Pancreas (tissue), 10 donors: Measurements from ENCODE around the gene HLCS. TPM values are rescaled to one million over a fixed set of nuclear protein-coding genes. Genes with fewer than 3 reads are reported as not detected.

Experiments
- ATAC-seq, 4 donors: fragments of 200-7000 bp; cut with Tn5 transposase; one replicate each; pipeline versions ENCODE4 v1.8.0 to v1.9.1; 2020; ENCODE audit warnings: mild to moderate bottlenecking in 4 of 4, moderate library complexity in 4 of 4
- DNase-seq, 6 donors: peaks; one replicate each; pipeline ENCODE4 v3.0.0-alpha.2; 2020
- FAIRE-seq: peaks from 2 replicates; lab custom pipeline; 2012; peaks lifted over from hg19 to GRCh38; lab: Jason Lieb, UNC
- H3K27ac ChIP-seq, 4 donors: fragments of 200-600 bp; sonication (generic); 1 replicate in 3 of 4; 2 replicates in 1 of 4; pipeline versions ENCODE4 v1.5.0 to v1.8.0; 2020
- H3K27me3 ChIP-seq, 4 donors: fragments of 200-600 bp; one replicate each; pipeline ENCODE4 v1.8.0; 2021
- H3K36me3 ChIP-seq, 3 donors: fragments of 200-600 bp; sonication (generic) in 1 of 3; one replicate each; pipeline versions ENCODE4 v1.5.0 to v1.8.0; 2020 to 2021
- H3K4me1 ChIP-seq, 3 donors: fragments of 200-600 bp; one replicate each; pipeline ENCODE4 v1.8.0; 2021
- H3K4me3 ChIP-seq, 4 donors: fragments of 200-600 bp; sonication (generic) in 2 of 4; one replicate each; pipeline versions ENCODE4 v1.5.0 to v1.8.0; 2020 to 2021
- H3K9me3 ChIP-seq, 4 donors: fragments of 200-600 bp; one replicate each; pipeline ENCODE4 v1.8.0; 2021
- whole genome bisulfite sequencing, 2 donors: extraction: QIAGEN DNeasy Blood & Tissue Kit; methylation state at CpG; one replicate each; pipeline ENCODE4 v1.1.7; 2013; 5-methylcytosine and 5-hydroxymethylcytosine counted together
- intact Hi-C, 3 donors: fragments of 100-400 bp; cut with DNase I; formaldehyde crosslinking; loops; one replicate each; pipeline versions ENCODE4 v1.11.1 to v1.14.2; 2022
- polyA plus RNA-seq, 2 donors: library from polyadenylated mRNA; stranded (reverse); fragments of 200-250 nt; gene quantifications; one replicate each; pipeline ENCODE4 v1.2.3, GENCODE V29; 2013
- total RNA-seq, 6 donors: library from RNA; stranded (reverse); fragmentation: NEBNext Ultra II Directional in 4 of 6; extraction: Animal tissue kit (Norgen Biotek cat#: 25700) in 4 of 6; gene quantifications; one replicate each; pipeline versions ENCODE4 v1.2.1 to v1.2.4, GENCODE V29; 2021 to 2023
- TF ChIP-seq, protein P1 (sequence below), 4 donors: fragments of 200-600 bp; sonication (generic) in 3 of 4; IDR thresholded peaks; one replicate each; pipeline versions ENCODE4 v1.5.0 to v1.8.0; 2021; ENCODE audit warnings: antibody characterized with exemption in 4 of 4
- donor health status: healthy with polysubstance abuse.
- donor health status: DM: no; HTN: no; CAD: no; lungs with moderate emphysema.
- donor health status: DM: no; HTN: no; CAD: no.
- donor health status: control.
- donor health status: control.
- donor health status: Bipolar disorder and iron deficiency.
- donor health status: DM: yes; HTN: yes; CAD: no.
- donor health status: DM: no; HTN: no; CAD: no.
- donor health status: DM: no; HTN: no; CAD: no.
- donor health status: DM: yes; HTN: yes; CAD: no.

The HLCS gene
- total and polyA plus RNA-seq, 8 donors = 5.5 to 14.0 (median 11.9) TPM

GRCh38 chr21:36904093-36904666, 62.3 kb downstream of the HLCS start:
- FAIRE-seq = no peak
- ATAC-seq = no peak
- 83 to 90% methylated on average over 3 of the region's 3 CpGs for WGBS, 2 donors

GRCh38 chr21:36902793-36903192, 63.7 kb downstream of the HLCS start:
- FAIRE-seq = no peak
- intact Hi-C loops = no loop called here
- Histone ChIP-seq H3K4me3 (no peak overlapping the region), H3K4me1 (no peaks in the 10 kb centered on the region), H3K9me3 (no peaks in the 10 kb centered on the region), H3K27me3 (no peaks in the 10 kb centered on the region), H3K36me3 (no peaks in the 10 kb centered on the region), H3K27ac (no peak overlapping the region)
- DNase-seq = no peak
- no peak for ATAC-seq
- WGBS, 2 donors = 78 to 82% methylated on average over 5 of the region's 5 CpGs
- TF ChIP-seq, protein P1, sequence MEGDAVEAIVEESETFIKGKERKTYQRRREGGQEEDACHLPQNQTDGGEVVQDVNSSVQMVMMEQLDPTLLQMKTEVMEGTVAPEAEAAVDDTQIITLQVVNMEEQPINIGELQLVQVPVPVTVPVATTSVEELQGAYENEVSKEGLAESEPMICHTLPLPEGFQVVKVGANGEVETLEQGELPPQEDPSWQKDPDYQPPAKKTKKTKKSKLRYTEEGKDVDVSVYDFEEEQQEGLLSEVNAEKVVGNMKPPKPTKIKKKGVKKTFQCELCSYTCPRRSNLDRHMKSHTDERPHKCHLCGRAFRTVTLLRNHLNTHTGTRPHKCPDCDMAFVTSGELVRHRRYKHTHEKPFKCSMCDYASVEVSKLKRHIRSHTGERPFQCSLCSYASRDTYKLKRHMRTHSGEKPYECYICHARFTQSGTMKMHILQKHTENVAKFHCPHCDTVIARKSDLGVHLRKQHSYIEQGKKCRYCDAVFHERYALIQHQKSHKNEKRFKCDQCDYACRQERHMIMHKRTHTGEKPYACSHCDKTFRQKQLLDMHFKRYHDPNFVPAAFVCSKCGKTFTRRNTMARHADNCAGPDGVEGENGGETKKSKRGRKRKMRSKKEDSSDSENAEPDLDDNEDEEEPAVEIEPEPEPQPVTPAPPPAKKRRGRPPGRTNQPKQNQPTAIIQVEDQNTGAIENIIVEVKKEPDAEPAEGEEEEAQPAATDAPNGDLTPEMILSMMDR (IDR thresholded peaks at IDR 0.05) = no peak

More at GRCh38 chr21:36904093-36904666, 62.3 kb downstream of the HLCS start:
- no peaks in the 10 kb centered on the region for H3K4me1 ChIP-seq
- no peaks in the 10 kb centered on the region for H3K9me3 ChIP-seq
- DNase-seq = no peak
- no peak overlapping the region for H3K27ac ChIP-seq
- intact Hi-C loops = no loop called here
- no peaks in the 10 kb centered on the region for H3K36me3 ChIP-seq
- TF ChIP-seq, protein P1 (IDR thresholded peaks at IDR 0.05) = no peak
- H3K4me3 ChIP-seq = no peak overlapping the region
- no peaks in the 10 kb centered on the region for H3K27me3 ChIP-seq

GRCh38 chr21:36902331-36902730, 64.1 kb downstream of the HLCS start:
- no peak for ATAC-seq
- Histone ChIP-seq H3K27ac (no peak overlapping the region), H3K36me3 (no peaks in the 10 kb centered on the region), H3K4me1 (no peaks in the 10 kb centered on the region), H3K9me3 (no peaks in the 10 kb centered on the region), H3K4me3 (no peak overlapping the region), H3K27me3 (no peaks in the 10 kb centered on the region)
- intact Hi-C loops = no loop called here
- WGBS, 2 donors = 92 to 95% methylated on average over 8 of the region's 8 CpGs
- FAIRE-seq = no peak
- TF ChIP-seq, protein P1 (IDR thresholded peaks at IDR 0.05) = no peak
- DNase-seq = no peak

- no peaks in the 10 kb centered on the region for H3K27me3 ChIP-seq
- WGBS, 2 donors = 95% methylated on average over 6 of the region's 6 CpGs
- DNase-seq (no peak), FAIRE-seq (no peak), ATAC-seq (no peak)
- H3K9me3 ChIP-seq = no peaks in the 10 kb centered on the region
- intact Hi-C loops = no loop called here
- TF ChIP-seq, protein P1 (IDR thresholded peaks at IDR 0.05) = no peak
- H3K4me1 ChIP-seq = no peaks in the 10 kb centered on the region
- no peak overlapping the region for H3K4me3 ChIP-seq
- no peak overlapping the region for H3K27ac ChIP-seq
- H3K36me3 ChIP-seq = no peaks in the 10 kb centered on the region
Measured at GRCh38 chr21:36901575-36901974, 64.9 kb downstream of the HLCS start.

DNA sequence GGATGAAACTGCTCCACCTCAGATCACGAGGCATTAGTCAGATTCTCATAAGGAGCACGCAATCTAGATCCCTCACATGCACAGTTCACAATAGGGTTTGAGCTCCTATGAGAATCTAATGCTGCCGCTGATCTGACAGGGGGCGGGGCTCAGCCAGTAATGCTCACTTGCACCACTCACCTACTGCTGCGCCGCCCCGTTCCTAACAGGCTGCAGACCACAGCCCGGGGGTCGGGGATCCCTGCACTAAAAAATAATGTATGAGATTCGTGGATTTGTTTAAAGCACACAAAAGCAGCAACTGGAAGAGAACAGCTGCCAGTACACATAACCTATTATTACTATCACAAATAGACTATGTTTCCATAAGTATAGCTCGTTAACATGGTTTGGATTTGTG, 72.9 kb downstream of the HLCS start:
- Histone ChIP-seq H3K27me3 (no peaks in the 10 kb centered on the region), H3K9me3 (no peaks in the 10 kb centered on the region), H3K4me3 (no peak overlapping the region), H3K4me1 (peaks cover 0 to 6% (median 0%) of the 10 kb centered on the region in 3 donors), H3K36me3 (no peaks in the 10 kb centered on the region), H3K27ac (no peak overlapping the region)
- no peak for FAIRE-seq
- intact Hi-C loops = no loop called here
- TF ChIP-seq, protein P1 (IDR thresholded peaks at IDR 0.05) = no peak
- no peak for DNase-seq
- WGBS, 2 donors = 96% methylated on average over 11 of the region's 11 CpGs
- ATAC-seq = no peak
